GM21723 (cell line): ENCODE data around the gene CPZ.
"Not testable (repeated sequence)": the region's sequence is repeated elsewhere in the genome, so short reads cannot be mapped to it uniquely, and the experiment has no call there.

Experiments used
- ATAC-seq: cut with Tn5 transposase; IDR thresholded peaks from one replicate; pipeline ENCODE4 v1.9.1; 2021; ENCODE audit warnings: mild to moderate bottlenecking, moderate library complexity; ENCODE audit not compliant: unreplicated experiment

CPZ gene

GRCh38 chr4:8556341-8557150 lies 36.0 kb upstream of the CPZ start:
- no peak for ATAC-seq

- ATAC-seq: no peak
Observed at GRCh38 chr4:8557151-8558076, 35.2 kb upstream of the CPZ start.

- ATAC-seq: no peak
Observed at GRCh38 chr4:8558080-8558960, 34.2 kb upstream of the CPZ start.

GRCh38 chr4:8559011-8559410 lies 33.6 kb upstream of the CPZ start:
- ATAC-seq: no peak

- ATAC-seq: no peak
Observed at GRCh38 chr4:8559524-8560264, 32.9 kb upstream of the CPZ start.

- ATAC-seq: no peak
Observed at GRCh38 chr4:8560265-8561047, 32.1 kb upstream of the CPZ start.

- ATAC-seq: no peak
Observed at GRCh38 chr4:8564595-8564994, 28.0 kb upstream of the CPZ start.

GRCh38 chr4:8568068-8568668 lies 24.4 kb upstream of the CPZ start:
- ATAC-seq: no peak

- no peak for ATAC-seq
Observed at GRCh38 chr4:8570201-8570600, 22.4 kb upstream of the CPZ start.

- no peak for ATAC-seq
Observed at GRCh38 chr4:8571702-8572685, 20.6 kb upstream of the CPZ start.

DNA sequence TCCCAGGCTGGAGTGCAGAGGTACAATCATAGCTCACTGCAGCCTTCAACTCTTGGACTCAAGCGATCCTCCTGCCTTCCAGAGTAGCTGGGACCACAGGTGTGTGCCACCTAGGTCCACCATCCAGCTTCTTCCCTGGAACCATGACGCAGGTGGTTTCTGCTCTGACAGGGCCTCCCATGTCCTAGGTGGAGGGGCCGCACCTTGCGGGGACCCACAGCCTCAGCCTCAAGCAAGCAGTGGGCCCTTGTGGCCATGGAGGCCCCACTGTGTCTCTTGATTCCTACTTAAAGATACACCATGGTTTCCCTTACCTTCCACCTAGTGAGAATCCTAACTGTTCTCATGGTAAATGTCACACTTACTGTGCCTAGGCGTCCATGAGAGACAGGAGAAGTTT lies 19.3 kb upstream of the CPZ start:
- no peak for ATAC-seq

DNA sequence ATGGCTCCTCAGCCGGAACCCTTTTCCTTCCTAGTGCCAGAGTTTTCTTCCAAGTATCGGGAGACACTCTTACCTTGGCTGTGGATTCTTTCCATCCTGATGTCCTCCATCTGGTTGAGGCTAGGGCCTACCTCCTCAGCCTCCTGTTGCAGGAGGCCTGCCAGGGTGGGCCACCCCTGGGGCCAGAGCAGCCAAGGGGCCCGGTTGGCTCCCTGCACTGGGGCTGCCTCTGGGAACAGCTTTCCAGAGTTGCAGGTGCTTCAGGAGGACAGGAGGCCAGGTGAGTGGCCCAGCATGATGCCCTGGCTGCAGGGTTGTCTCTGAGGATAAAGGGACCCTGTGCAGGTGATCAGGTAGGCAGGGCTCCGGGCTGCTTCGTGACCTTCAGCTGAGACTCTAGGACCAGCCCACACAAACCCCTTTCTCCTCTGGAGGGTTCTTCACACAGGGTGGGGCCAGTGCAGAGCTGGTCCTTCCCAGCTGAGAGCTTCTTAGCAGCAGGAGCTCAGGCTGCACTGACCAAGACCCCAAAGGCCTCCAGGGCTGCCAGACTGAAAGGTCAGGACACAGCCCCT lies 17.7 kb upstream of the CPZ start:
- no peak for ATAC-seq

GRCh38 chr4:8575457-8575856 lies 17.1 kb upstream of the CPZ start:
- ATAC-seq: no peak

- not testable (repeated sequence) for ATAC-seq
Observed at GRCh38 chr4:8576591-8576990, 16.0 kb upstream of the CPZ start.

GRCh38 chr4:8577046-8577445 lies 15.5 kb upstream of the CPZ start:
- ATAC-seq: no peak

DNA sequence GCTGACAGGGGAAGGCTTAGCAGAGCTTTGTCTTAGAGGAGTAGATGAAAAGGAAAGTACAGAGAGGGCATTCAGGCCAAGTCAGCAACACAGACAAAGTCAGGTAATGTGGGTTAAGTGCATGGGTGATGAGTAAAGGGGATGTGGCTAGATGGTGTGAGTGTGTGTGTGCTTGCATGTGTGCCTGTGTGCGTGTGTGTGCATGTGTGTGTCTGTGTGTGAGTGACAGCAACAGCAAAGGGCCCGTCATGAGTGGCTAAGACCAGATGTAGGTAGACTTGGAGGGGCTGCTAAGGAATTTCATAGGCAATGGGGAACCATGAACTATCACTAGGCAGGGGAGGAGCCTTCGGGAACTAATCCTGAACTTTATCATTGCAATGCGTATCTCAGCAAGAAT lies 14.6 kb upstream of the CPZ start:
- ATAC-seq: no peak

GRCh38 chr4:8578717-8579116 lies 13.8 kb upstream of the CPZ start:
- ATAC-seq: no peak
